Esophagus squamous epithelium (tissue), 4 donors: ENCODE data around the gene VPS16.

Experiments used
- POLR2A ChIP-seq, 4 donors: fragments of 450-650 bp; IDR thresholded peaks; one replicate each; pipeline ENCODE4 v1.6.1; 2017; ENCODE audit warnings: antibody characterized with exemption in 4 of 4, mild to moderate bottlenecking in 4 of 4, moderate library complexity in 3 of 4
- TF ChIP-seq, protein P1 (sequence below), 6 experiments: fragments of 450-650 bp in 4 of 6; fragments of 200-600 bp in 2 of 6; sonication (generic) in 2 of 6; IDR thresholded peaks; one replicate each; pipeline ENCODE4 v1.5.1; 2016 to 2019; ENCODE audit warnings: antibody characterized with exemption in 6 of 6, mild to moderate bottlenecking in 4 of 6, moderate library complexity in 4 of 6

DNA sequence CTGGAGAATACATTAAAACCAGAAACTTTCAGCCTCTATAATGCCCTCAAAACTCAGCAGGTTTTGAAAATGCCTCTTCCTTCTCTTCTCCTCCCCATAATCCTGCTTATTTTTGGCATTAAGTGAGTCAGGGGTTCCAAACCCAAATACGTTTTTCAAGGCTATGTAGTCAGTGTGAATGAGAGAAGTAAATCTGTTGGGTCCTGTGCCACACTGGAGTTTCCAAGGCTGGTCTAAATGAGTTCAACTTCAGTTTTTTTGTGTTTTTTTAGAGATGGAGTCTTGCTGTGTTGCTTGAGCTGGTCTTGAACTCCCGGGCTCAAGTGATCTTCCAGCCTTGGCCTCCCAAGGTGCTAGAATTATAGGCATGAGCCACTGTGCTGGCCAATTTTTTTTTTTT, 53.7 kb downstream of the VPS16 start:
- TF ChIP-seq, protein P1, sequence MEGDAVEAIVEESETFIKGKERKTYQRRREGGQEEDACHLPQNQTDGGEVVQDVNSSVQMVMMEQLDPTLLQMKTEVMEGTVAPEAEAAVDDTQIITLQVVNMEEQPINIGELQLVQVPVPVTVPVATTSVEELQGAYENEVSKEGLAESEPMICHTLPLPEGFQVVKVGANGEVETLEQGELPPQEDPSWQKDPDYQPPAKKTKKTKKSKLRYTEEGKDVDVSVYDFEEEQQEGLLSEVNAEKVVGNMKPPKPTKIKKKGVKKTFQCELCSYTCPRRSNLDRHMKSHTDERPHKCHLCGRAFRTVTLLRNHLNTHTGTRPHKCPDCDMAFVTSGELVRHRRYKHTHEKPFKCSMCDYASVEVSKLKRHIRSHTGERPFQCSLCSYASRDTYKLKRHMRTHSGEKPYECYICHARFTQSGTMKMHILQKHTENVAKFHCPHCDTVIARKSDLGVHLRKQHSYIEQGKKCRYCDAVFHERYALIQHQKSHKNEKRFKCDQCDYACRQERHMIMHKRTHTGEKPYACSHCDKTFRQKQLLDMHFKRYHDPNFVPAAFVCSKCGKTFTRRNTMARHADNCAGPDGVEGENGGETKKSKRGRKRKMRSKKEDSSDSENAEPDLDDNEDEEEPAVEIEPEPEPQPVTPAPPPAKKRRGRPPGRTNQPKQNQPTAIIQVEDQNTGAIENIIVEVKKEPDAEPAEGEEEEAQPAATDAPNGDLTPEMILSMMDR (IDR thresholded peaks at IDR 0.05): no peak
- no peak for TF ChIP-seq POLR2A (IDR thresholded peaks at IDR 0.05)
